ENCODE measurements around the gene CNTN1.

GRCh38 chr12:41058266-41058665, 366.0 kb downstream of the CNTN1 start:
- TF ChIP-seq CTCF (IDR thresholded peaks at IDR 0.05): no peak
- no peak for TF ChIP-seq POLR2A (IDR thresholded peaks at IDR 0.05)

Data from Peyer's patch (tissue), 4 donors.